ENCODE measurements around the gene TBC1D2B. TPM values are rescaled to one million over a fixed set of nuclear protein-coding genes. Genes with fewer than 3 reads are reported as not detected.
"Not testable (repeated sequence)": the region's sequence is repeated elsewhere in the genome, so short reads cannot be mapped to it uniquely, and the experiment has no call there.

Gene TBC1D2B
- total and polyA plus RNA-seq, 8 donors, result 9.3 to 61.7 (median 38.8) TPM

DNA sequence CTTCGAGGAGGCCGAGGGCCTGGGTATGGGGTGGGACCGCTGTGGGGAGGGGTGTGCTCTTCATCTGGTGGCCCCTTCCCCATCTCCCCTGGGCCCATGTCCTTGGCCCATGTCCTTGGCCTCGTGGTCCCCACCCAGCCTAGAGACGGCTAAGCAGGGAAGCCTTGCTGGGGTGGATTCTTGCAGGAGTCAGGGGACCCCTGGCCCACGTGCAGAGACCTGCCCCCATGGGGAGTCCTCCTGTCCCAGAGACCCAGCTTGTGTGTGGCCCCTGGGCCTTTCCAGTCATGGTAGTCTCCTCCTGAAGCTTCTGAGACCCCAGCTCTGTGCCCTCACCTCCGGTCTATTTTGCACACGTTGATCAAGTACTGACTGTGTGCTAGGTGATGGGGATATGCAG, 97.4 kb downstream of the TBC1D2B start:
- Histone ChIP-seq H3K4me3 (no peak overlapping the region), H3K4me1 (peaks cover 0 to 14% (median 3%) of the 10 kb centered on the region in 4 donors), H3K27me3 (peaks cover 0 to 7% (median 6%) of the 10 kb centered on the region in 3 donors), H3K9me3 (no peaks in the 10 kb centered on the region), H3K27ac (no peak overlapping the region), H3K36me3 (no peaks in the 10 kb centered on the region)
- TF ChIP-seq EP300 (IDR thresholded peaks at IDR 0.05), result no peak
- TF ChIP-seq, protein P1, sequence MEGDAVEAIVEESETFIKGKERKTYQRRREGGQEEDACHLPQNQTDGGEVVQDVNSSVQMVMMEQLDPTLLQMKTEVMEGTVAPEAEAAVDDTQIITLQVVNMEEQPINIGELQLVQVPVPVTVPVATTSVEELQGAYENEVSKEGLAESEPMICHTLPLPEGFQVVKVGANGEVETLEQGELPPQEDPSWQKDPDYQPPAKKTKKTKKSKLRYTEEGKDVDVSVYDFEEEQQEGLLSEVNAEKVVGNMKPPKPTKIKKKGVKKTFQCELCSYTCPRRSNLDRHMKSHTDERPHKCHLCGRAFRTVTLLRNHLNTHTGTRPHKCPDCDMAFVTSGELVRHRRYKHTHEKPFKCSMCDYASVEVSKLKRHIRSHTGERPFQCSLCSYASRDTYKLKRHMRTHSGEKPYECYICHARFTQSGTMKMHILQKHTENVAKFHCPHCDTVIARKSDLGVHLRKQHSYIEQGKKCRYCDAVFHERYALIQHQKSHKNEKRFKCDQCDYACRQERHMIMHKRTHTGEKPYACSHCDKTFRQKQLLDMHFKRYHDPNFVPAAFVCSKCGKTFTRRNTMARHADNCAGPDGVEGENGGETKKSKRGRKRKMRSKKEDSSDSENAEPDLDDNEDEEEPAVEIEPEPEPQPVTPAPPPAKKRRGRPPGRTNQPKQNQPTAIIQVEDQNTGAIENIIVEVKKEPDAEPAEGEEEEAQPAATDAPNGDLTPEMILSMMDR (IDR thresholded peaks at IDR 0.05), result no peak
- TF ChIP-seq POLR2A (IDR thresholded peaks at IDR 0.05), result no peak
- TF ChIP-seq POLR2AphosphoS5 (IDR thresholded peaks at IDR 0.05), result no peak
- 80 to 96% (median 86%) methylated on average over 6 to 8 of the region's 8 CpGs for WGBS, 5 donors
- DNase-seq, result no peak
- intact Hi-C loops (cut with DNase I; ENCODE audit: low total_unique reads), result no loop called here

DNA sequence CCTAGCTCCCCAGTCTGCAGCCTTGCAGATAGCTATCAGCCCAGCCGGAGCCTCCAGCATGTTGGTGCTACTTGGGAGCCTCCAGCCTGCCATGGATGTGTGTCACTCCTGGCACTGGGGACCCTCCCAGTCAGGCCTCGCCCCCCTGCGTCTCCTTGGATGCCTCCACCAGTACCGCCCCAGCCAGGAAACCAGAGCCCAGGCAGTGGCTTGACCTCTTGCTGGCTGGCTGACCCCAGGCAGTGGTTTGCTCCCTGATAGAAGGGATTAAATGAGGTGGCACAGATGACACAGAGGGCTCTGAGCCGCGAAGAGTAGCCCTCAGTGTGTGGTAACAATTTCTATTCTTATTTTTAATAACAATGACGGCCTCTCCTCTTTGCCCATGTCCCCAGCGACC, 98.4 kb downstream of the TBC1D2B start:
- H3K27me3 ChIP-seq; H3K4me3 ChIP-seq; DNase-seq; H3K9me3 ChIP-seq; H3K36me3 ChIP-seq; H3K27ac ChIP-seq; intact Hi-C loops (cut with DNase I; ENCODE audit: low total_unique reads): not testable (repeated sequence)
- H3K4me1 ChIP-seq, result peaks cover under 1 to 24% (median 9%) of the 10 kb centered on the region in 4 donors
- 60 to 81% (median 75%) methylated on average over 6 to 7 of the region's 8 CpGs for WGBS, 5 donors

DNA sequence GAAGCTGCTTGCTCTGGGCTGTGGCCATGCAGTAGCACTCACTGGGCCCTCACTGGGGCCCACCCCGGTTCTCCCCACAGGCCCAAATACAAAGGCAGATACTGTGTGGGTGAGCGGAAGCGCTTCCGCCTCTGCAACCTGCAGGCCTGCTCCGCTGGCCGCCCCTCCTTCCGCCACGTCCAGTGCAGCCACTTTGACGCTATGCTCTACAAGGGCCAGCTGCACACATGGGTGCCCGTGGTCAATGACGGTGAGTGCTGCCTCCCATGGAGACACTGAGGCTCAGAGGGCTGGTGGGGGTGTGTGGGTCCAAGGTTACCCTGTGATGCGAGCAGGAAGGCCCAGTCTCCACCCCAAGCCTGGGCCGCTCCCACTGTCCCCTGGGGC, 98.8 kb downstream of the TBC1D2B start:
- H3K4me3 ChIP-seq; intact Hi-C loops (cut with DNase I; ENCODE audit: low total_unique reads); H3K27ac ChIP-seq; H3K27me3 ChIP-seq; H3K9me3 ChIP-seq; DNase-seq; H3K36me3 ChIP-seq: not testable (repeated sequence)
- WGBS, 5 donors, result 66 to 90% (median 80%) methylated on average over 6 to 13 of the region's 13 CpGs; no CpG with 5 or more reads in 2 of the 5 donors
- peaks cover 5 to 27% (median 13%) of the 10 kb centered on the region in 4 donors for H3K4me1 ChIP-seq

DNA sequence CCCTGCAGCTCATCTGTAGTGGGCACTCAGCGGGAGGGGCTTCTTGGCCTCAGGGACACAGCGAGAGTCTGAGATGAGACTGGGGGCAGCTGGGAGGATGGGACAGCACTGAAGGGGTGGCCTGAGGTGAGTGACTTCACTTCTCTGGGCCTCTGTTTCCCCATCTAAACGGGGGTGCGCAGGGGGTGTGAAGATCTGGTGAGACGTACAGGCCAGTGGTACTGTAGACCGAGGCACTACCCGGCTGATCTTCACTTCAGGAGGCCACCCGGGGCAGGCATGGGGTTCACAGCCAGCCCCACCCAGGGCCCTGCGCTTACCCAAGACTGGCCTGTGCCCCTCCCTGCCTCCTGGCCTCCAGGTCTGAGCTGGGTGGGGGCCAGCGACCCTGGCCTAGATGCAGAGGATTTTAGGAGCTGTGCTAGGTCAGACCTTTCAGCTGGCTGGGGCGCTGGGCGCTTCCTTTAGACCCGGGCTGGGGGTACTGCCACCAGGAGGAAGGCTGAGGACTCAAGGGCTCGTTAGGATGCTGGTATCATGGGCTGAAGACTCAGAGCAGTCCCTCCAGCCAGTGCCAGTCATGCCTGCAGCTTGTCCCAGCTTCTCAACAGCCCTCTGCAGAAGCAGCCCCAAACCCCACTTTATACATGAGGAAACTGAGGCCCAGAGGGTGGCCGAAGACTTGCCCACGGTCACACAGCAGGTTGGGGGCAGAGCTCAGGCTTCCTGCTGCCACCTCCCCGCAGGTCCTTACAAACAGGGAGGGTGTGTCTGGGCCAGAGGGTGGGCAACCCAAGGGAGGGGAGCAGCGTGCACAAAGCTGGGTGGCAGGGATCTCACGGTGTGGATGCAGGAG, 99.4 kb downstream of the TBC1D2B start:
- H3K27ac ChIP-seq; DNase-seq; H3K36me3 ChIP-seq; H3K27me3 ChIP-seq; intact Hi-C loops (cut with DNase I; ENCODE audit: low total_unique reads); H3K9me3 ChIP-seq; H3K4me3 ChIP-seq: not testable (repeated sequence)
- H3K4me1 ChIP-seq, result peaks cover 6 to 24% (median 15%) of the 10 kb centered on the region in 4 donors
- 87 to 94% (median 89%) methylated on average over 2 to 18 of the region's 19 CpGs for WGBS, 5 donors

DNA sequence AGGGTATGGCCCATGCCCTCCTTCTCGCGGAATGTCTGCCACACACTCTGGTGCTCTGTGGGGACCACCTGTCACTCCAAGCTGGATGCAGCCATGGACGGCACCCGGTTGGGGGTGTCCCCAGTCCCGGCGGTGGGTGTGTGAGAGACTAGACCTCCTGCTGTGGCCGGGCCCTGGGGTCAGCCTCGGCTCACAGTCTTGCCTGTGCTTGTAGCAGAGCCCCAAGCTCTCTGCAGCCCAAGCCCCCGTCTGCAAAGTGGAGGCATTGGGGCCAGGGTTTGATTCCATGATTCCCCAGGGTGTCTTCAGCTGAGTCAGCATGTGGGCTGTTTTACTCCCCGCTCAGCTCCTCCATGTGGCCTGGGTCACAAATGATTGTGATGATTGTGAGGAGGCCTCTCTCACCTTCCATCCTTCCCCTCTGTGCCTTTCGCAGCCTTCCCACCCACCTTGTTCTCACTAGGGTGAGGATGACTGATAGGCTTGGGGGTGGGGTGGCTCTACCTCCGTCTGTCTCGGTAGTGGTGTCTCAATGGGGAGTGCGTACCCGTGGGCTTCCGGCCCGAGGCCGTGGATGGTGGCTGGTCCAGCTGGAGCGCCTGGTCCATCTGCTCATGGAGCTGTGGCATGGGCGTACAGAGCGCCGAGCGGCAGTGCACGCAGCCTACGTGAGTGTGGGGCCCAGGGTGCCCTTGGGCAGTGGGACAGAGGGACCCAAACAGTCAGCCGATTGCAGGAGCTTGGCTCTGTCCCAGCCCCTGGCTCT, 100.6 kb downstream of the TBC1D2B start:
- intact Hi-C loops (cut with DNase I; ENCODE audit: low total_unique reads); H3K4me3 ChIP-seq; H3K36me3 ChIP-seq; H3K9me3 ChIP-seq; H3K27me3 ChIP-seq; DNase-seq; H3K27ac ChIP-seq: not testable (repeated sequence)
- H3K4me1 ChIP-seq, result peaks cover 6 to 24% (median 15%) of the 10 kb centered on the region in 4 donors
- WGBS, 5 donors, result 86 to 98% (median 88%) methylated on average over 7 to 26 of the region's 26 CpGs

DNA sequence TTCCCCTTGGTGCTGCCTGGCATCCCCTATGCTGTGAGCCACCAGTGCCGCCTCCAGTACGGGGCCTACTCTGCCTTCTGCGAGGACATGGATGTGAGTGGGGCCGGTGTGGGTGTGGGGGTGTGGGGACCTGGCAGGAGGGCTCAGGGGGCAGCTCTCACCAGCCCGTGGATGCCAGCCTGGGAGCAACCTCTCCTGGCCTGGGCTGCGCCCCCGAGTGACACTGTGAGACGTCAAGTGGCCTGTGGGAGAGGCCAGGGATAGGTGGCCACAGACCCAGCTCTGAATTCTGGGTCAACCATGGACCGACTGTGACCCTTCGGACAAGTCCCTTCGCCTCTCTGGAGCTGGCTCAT, 101.4 kb downstream of the TBC1D2B start:
- DNase-seq; H3K9me3 ChIP-seq; H3K36me3 ChIP-seq; intact Hi-C loops (cut with DNase I; ENCODE audit: low total_unique reads); H3K4me3 ChIP-seq; H3K27me3 ChIP-seq; H3K27ac ChIP-seq: not testable (repeated sequence)
- peaks cover 6 to 24% (median 15%) of the 10 kb centered on the region in 4 donors for H3K4me1 ChIP-seq
- 92 to 97% (median 95%) methylated on average over 6 to 11 of the region's 11 CpGs; no CpG with 5 or more reads in 1 of the 5 donors for WGBS, 5 donors

Measured in stomach (tissue), 9 donors.